Right atrium auricular region (tissue), 2 donors: ENCODE data around the gene MYBPHL. TPM values are rescaled to one million over a fixed set of nuclear protein-coding genes. Genes with fewer than 3 reads are reported as not detected.

Experiments
- DNase-seq: peaks from one replicate; pipeline ENCODE4 v3.0.0-alpha.2; 2019; ENCODE audit warnings: low spot score
- H3K27ac ChIP-seq, 2 donors: fragments of 200-600 bp; sonication (generic); 1 replicate in 1 of 2; 2 replicates in 1 of 2; pipeline ENCODE4 v1.5.1; 2016 to 2019
- H3K27me3 ChIP-seq, 2 donors: fragments of 200-600 bp; sonication (generic); one replicate each; pipeline versions ENCODE4 v1.5.1 to v1.6.0; 2017 to 2019
- H3K36me3 ChIP-seq: fragments of 200-600 bp; sonication (generic); one replicate; pipeline ENCODE4 v1.5.1; 2016
- H3K4me1 ChIP-seq, 2 donors: fragments of 200-600 bp; sonication (generic); one replicate each; pipeline versions ENCODE4 v1.5.1 to v1.6.0; 2017 to 2019
- H3K4me3 ChIP-seq, 2 donors: fragments of 200-600 bp; sonication (generic); 1 replicate in 1 of 2; 2 replicates in 1 of 2; pipeline ENCODE4 v1.5.1; 2017 to 2019; ENCODE audit warnings: mild to moderate bottlenecking in 1 of 2, moderate library complexity in 1 of 2
- H3K9me3 ChIP-seq, 2 donors: fragments of 200-600 bp; sonication (generic); one replicate each; pipeline ENCODE4 v1.5.1; 2019
- CTCF ChIP-seq, 2 donors: fragments of 200-600 bp; sonication (generic); IDR thresholded peaks; one replicate each; pipeline ENCODE4 v1.5.1; 2019; ENCODE audit warnings: antibody characterized with exemption in 2 of 2
- total RNA-seq, 2 donors: library from RNA; depleted of rRNA; stranded (reverse); fragments of >200 nt; gene quantifications; one replicate each; pipeline ENCODE4 v1.1.0, GENCODE V29; 2016

Gene MYBPHL
- total RNA-seq, 2 donors from 2014 or later = 62.2 to 381 TPM

DNA sequence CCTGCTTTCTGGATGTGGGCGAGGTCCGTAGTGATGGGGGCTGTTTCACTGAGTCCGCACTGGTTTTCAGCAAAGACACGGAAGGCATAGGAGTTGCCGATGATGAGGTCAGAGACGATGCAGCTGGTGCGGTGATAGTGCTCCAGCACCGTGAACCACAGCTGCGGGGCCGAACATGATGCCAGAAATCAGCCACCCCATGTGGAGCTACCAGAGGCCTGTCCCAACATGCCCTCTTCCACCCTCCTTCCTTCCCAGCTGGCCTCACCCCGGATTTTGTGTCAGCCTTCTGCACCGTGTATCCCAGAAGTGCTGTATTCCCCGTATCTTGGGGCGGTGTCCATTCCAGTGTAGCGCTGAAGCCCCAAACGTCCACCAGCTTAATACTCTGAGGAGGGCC is 10.0 kb downstream of the MYBPHL start:
- Histone ChIP-seq H3K36me3 (peaks cover 16% of the 10 kb centered on the region), H3K27me3 (no peaks in the 10 kb centered on the region), H3K4me1 (peaks cover 0 to 34% of the 10 kb centered on the region in 2 donors), H3K27ac (peak overlapping the region; percentile 90 to 94), H3K4me3 (no peak overlapping the region), H3K9me3 (no peaks in the 10 kb centered on the region)
- no peak for TF ChIP-seq CTCF (IDR thresholded peaks at IDR 0.05)
- no peak for DNase-seq

DNA sequence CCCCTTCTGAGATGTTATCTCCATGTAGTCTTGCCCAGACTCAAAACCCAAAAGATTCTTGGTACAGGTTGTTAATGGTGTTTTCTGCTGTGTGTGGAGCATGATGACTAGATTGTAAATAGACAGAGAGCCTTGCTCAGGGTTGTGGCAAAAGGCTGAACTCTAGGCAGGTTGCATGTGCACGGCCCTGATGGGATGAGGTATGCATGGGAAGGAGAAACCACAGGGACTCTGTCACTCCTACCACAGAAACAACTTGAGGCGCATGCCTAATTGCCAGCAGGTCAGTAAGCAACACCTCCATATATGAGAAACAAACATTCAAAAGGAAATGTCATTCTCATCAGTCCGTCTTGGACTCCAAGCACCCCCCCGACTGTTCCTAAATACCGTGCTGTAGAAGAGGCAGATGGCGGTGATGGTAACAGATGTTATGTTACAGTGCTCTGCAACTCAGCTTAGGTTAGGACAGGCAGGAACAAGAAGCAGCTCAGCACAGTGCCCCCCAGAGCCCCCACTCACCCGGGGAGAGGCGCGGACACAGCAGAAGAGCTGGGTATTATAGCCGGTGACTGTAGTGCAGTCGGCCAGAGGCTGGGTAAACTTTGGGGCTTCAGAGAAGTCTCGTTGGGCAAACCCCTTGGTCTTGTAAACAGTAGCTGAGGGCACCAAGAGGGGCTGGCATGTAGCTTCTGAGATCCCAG is 10.9 kb downstream of the MYBPHL start:
- Histone ChIP-seq H3K27me3 (no peaks in the 10 kb centered on the region), H3K27ac (peak overlapping the region in 1 of 2 donors; percentile 9), H3K9me3 (no peaks in the 10 kb centered on the region), H3K4me1 (peaks cover 0 to 39% of the 10 kb centered on the region in 2 donors), H3K36me3 (peaks cover 16% of the 10 kb centered on the region), H3K4me3 (no peak overlapping the region)
- TF ChIP-seq CTCF (IDR thresholded peaks at IDR 0.05) = no peak
- no peak for DNase-seq

DNA sequence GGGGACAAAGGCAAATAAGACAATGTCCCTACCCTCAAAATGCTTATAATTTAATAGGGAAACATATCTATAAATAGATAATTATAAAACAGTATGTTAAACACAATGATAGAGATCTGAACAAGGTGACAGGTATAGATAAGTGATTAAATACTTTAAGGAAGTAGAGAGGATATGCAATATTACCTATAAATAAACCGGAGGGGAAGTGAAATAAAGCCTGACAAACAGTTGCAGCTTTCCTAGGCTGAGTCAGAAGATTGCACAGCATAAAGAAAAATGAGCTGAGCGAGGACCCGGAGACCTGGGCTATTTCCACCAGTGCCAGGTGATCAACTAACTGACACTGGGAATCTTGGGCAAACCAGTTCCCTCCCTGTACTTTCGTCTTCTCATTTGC is 12.3 kb downstream of the MYBPHL start:
- H3K27ac ChIP-seq = no peak overlapping the region
- H3K4me1 ChIP-seq = peaks cover 0 to 27% of the 10 kb centered on the region in 2 donors
- no peaks in the 10 kb centered on the region for H3K27me3 ChIP-seq
- peaks cover 16% of the 10 kb centered on the region for H3K36me3 ChIP-seq
- no peak for TF ChIP-seq CTCF (IDR thresholded peaks at IDR 0.05)
- no peaks in the 10 kb centered on the region for H3K9me3 ChIP-seq
- no peak for DNase-seq
- H3K4me3 ChIP-seq = no peak overlapping the region

GRCh38 chr1:109293026-109293425 is 13.8 kb downstream of the MYBPHL start:
- peaks cover 16% of the 10 kb centered on the region for H3K36me3 ChIP-seq
- H3K27me3 ChIP-seq = no peaks in the 10 kb centered on the region
- peaks cover 0 to 12% of the 10 kb centered on the region in 2 donors for H3K4me1 ChIP-seq
- DNase-seq = no peak
- H3K27ac ChIP-seq = no peak overlapping the region
- H3K4me3 ChIP-seq = no peak overlapping the region
- TF ChIP-seq CTCF (IDR thresholded peaks at IDR 0.05) = no peak
- no peaks in the 10 kb centered on the region for H3K9me3 ChIP-seq

- H3K36me3 ChIP-seq = peaks cover 16% of the 10 kb centered on the region
- TF ChIP-seq CTCF (IDR thresholded peaks at IDR 0.05) = no peak
- no peak overlapping the region for H3K27ac ChIP-seq
- no peak for DNase-seq
- no peaks in the 10 kb centered on the region for H3K9me3 ChIP-seq
- H3K4me3 ChIP-seq = no peak overlapping the region
- H3K27me3 ChIP-seq = no peaks in the 10 kb centered on the region
- peaks cover 0 to 6% of the 10 kb centered on the region in 2 donors for H3K4me1 ChIP-seq
Measured at GRCh38 chr1:109292364-109292763, 14.4 kb downstream of the MYBPHL start.

GRCh38 chr1:109290998-109291397 is 15.8 kb downstream of the MYBPHL start:
- H3K27ac ChIP-seq = peak overlapping the region; percentile 28 to 69
- no peaks in the 10 kb centered on the region for H3K9me3 ChIP-seq
- DNase-seq = no peak
- peaks cover 0 to 6% of the 10 kb centered on the region in 2 donors for H3K4me1 ChIP-seq
- H3K4me3 ChIP-seq = no peak overlapping the region
- no peak for TF ChIP-seq CTCF (IDR thresholded peaks at IDR 0.05)
- peaks cover 16% of the 10 kb centered on the region for H3K36me3 ChIP-seq
- H3K27me3 ChIP-seq = no peaks in the 10 kb centered on the region
